ENCODE measurements around the gene CHMP2A.

GRCh38 chr19:58520257-58520599 is 34.7 kb downstream of the CHMP2A start:
- TF ChIP-seq YY1 (IDR thresholded peaks at IDR 0.05; ENCODE audit: insufficient read depth, insufficient read length), result no peak
- TF ChIP-seq ZNF274 (IDR thresholded peaks at IDR 0.05; ENCODE audit: low read depth, low read length), result no peak
- TF ChIP-seq SUZ12 (IDR thresholded peaks at IDR 0.05; ENCODE audit: extremely low read depth, insufficient read depth, insufficient read length), result no peak
